ENCODE data around the gene SRSF11.

DNA sequence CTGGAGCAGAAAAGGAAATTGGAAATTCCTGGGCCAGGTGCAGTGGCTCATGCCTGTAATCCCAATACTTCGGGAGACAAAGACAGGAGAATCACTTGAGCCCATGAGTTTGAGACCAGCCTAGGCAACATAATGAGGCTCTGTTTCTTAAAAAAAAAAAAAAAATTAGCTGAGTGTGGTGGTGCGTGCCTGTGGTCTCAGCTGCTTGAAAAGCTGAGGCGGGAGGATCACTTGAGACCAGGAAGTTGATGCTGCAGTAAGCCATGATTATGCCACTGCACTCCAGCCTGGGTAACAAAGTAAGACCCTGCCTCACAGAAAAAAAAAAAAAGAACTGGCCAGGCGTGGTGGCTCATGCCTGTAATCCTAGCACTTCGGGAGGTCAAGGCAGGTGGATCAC is 56.7 kb downstream of the SRSF11 start:
- TF ChIP-seq, protein P1, sequence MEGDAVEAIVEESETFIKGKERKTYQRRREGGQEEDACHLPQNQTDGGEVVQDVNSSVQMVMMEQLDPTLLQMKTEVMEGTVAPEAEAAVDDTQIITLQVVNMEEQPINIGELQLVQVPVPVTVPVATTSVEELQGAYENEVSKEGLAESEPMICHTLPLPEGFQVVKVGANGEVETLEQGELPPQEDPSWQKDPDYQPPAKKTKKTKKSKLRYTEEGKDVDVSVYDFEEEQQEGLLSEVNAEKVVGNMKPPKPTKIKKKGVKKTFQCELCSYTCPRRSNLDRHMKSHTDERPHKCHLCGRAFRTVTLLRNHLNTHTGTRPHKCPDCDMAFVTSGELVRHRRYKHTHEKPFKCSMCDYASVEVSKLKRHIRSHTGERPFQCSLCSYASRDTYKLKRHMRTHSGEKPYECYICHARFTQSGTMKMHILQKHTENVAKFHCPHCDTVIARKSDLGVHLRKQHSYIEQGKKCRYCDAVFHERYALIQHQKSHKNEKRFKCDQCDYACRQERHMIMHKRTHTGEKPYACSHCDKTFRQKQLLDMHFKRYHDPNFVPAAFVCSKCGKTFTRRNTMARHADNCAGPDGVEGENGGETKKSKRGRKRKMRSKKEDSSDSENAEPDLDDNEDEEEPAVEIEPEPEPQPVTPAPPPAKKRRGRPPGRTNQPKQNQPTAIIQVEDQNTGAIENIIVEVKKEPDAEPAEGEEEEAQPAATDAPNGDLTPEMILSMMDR (IDR thresholded peaks at IDR 0.05), result no peak
- TF ChIP-seq POLR2A (IDR thresholded peaks at IDR 0.05), result no peak

All from gastroesophageal sphincter (tissue), 3 donors.